ENCODE data around the gene DDRGK1. TPM values are rescaled to one million over a fixed set of nuclear protein-coding genes. Genes with fewer than 3 reads are reported as not detected.
"Not testable (repeated sequence)": the region's sequence is repeated elsewhere in the genome, so short reads cannot be mapped to it uniquely, and the experiment has no call there.

DDRGK1 gene
- total RNA-seq, 1 donor from 2014 or later: 89.8 TPM

DNA sequence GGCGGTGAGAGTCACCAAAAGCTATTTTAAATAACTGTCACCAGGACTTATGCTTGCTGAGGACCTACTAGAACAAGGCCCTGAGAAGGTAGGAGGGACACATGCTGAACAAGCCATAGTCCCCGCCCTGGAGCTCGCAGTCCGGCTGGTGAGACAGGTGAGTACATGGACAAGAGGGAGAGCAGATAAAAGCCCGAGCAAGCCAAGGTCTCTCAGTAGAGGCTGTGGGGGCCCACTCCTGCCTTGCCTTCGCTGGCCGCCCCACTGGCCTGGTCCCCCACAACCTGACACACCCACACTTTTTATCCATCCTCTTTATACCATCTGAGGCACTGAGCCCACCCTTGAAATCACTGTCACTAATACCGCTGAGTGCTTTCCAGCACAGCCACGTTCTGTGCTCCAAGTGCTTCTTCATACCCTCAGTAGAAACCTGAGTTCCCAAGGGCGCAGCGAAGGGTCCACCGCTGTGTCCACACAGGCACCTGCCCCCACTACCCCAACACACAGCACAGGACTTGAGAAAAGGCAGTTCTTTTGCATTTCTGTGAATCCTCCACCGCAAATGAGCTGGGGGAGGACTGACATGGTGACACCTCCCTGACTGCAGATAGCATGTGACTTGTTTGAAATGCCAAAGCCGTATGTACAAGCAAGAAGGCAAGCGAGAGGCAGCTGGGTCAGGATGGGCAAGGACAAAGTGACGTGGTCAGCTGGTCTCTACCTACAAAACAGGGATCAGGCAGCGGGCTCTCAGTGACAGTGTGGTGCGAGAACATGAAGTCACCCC, 12.1 kb downstream of the DDRGK1 start:
- H3K27me3 ChIP-seq (ENCODE audit: low read depth): no peaks in the 10 kb centered on the region
- ATAC-seq (no peak), DNase-seq (peak; percentile 35)
- H3K4me3 ChIP-seq: no peak overlapping the region
- no peak overlapping the region for H3K27ac ChIP-seq
- no peaks in the 10 kb centered on the region for H3K4me1 ChIP-seq
- H3K36me3 ChIP-seq: peaks cover 91% of the 10 kb centered on the region
- TF ChIP-seq, protein P1, sequence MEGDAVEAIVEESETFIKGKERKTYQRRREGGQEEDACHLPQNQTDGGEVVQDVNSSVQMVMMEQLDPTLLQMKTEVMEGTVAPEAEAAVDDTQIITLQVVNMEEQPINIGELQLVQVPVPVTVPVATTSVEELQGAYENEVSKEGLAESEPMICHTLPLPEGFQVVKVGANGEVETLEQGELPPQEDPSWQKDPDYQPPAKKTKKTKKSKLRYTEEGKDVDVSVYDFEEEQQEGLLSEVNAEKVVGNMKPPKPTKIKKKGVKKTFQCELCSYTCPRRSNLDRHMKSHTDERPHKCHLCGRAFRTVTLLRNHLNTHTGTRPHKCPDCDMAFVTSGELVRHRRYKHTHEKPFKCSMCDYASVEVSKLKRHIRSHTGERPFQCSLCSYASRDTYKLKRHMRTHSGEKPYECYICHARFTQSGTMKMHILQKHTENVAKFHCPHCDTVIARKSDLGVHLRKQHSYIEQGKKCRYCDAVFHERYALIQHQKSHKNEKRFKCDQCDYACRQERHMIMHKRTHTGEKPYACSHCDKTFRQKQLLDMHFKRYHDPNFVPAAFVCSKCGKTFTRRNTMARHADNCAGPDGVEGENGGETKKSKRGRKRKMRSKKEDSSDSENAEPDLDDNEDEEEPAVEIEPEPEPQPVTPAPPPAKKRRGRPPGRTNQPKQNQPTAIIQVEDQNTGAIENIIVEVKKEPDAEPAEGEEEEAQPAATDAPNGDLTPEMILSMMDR (IDR thresholded peaks at IDR 0.05): no peak
- no peaks in the 10 kb centered on the region for H3K9me3 ChIP-seq
- intact Hi-C loops (cut with DNase I): no loop called here

DNA sequence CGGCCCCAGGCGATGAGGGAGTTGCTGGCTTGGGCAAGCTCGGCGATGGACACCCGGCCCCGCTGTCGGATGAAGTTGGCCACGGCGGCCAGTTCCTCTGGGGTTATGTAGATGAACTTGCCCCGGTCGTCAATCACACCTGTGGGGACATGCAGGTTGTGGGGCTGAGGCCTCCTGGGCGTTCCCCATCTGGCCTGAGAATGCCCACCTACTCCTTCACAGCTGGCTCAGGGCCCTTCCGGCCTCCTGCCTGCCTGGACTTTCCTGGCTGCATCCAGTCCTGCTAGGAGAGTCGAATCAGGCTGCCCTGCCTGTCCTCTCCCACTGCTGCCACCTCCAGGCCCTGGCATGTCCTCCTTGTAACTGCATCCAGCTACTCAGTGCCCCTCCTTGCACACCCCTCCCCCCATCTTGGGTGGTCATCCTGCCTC, 13.8 kb downstream of the DDRGK1 start:
- intact Hi-C loops (cut with DNase I): no loop called here
- ATAC-seq (no peak), DNase-seq (peak; percentile 43)
- Histone ChIP-seq H3K36me3 (peaks cover 77% of the 10 kb centered on the region), H3K27me3 (ENCODE audit: low read depth) (no peaks in the 10 kb centered on the region), H3K4me1 (no peaks in the 10 kb centered on the region), H3K9me3 (no peaks in the 10 kb centered on the region), H3K4me3 (no peak overlapping the region), H3K27ac (no peak overlapping the region)
- TF ChIP-seq, protein P1 (IDR thresholded peaks at IDR 0.05): no peak

DNA sequence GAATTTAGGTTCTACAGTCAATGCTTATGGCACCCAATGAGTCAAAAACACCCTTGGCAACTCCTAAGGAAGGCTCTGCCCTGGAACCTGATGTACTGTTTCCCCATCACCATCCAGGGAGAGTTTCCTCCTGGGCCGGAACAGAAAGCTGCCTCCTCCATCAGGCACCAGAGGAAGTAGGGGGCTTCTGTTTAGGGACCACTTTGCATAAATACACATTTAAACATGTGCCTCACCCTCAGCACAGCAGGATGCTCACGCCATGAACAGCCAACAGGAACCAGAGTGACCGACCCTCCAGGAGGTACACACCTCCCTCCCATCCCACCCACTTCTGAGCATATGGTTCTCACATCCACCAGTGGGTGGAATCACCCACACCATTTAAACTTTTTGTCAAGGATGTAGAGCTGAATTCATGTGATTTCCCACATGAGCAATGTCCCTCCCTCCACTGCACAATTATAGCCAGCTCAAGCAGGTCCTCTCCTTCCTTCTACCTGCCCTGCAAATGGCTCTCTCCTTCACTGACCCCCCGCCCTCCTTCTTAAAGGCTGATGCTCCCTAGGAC, 14.8 kb downstream of the DDRGK1 start:
- DNase-seq (no peak), ATAC-seq (no peak)
- Histone ChIP-seq H3K4me3 (no peak overlapping the region), H3K4me1 (no peaks in the 10 kb centered on the region), H3K27ac (no peak overlapping the region), H3K36me3 (peaks cover 66% of the 10 kb centered on the region), H3K27me3 (ENCODE audit: low read depth) (no peaks in the 10 kb centered on the region), H3K9me3 (no peaks in the 10 kb centered on the region)
- intact Hi-C loops (cut with DNase I): no loop called here
- TF ChIP-seq, protein P1 (IDR thresholded peaks at IDR 0.05): no peak

DNA sequence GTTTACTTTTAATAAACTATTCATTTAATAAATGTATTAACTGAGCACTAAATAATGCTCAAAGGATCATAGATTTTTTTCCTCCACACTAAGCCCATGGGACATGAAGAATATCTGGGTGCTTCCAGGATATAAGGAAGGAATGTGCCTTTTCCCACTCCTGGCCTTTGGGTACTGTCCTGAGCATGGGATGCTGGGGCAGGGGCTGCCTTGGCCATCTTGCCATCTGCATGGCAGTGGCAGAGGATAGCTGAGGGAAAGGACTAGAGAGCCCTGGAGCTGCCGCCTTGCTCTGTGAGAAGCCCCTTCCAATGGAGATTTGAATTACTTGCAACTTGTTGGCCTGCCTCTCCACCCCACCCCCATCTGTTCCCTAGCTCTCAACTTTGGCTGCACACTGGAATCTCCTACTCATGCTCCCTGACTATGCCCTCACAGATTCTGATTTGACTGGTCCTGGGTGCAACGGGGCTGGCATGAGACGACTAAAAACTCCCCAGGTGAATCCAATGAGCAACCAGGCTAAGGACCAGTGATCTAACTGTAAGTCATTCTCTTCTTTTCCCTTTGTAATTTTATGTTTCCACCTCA, 15.6 kb downstream of the DDRGK1 start:
- H3K9me3 ChIP-seq: no peaks in the 10 kb centered on the region
- peaks cover 59% of the 10 kb centered on the region for H3K36me3 ChIP-seq
- H3K27me3 ChIP-seq (ENCODE audit: low read depth): no peaks in the 10 kb centered on the region
- H3K27ac ChIP-seq: no peak overlapping the region
- intact Hi-C loops (cut with DNase I): no loop called here
- peak; percentile 8 for DNase-seq
- no peaks in the 10 kb centered on the region for H3K4me1 ChIP-seq
- TF ChIP-seq, protein P1 (IDR thresholded peaks at IDR 0.05): no peak
- ATAC-seq: no peak
- H3K4me3 ChIP-seq: no peak overlapping the region

DNA sequence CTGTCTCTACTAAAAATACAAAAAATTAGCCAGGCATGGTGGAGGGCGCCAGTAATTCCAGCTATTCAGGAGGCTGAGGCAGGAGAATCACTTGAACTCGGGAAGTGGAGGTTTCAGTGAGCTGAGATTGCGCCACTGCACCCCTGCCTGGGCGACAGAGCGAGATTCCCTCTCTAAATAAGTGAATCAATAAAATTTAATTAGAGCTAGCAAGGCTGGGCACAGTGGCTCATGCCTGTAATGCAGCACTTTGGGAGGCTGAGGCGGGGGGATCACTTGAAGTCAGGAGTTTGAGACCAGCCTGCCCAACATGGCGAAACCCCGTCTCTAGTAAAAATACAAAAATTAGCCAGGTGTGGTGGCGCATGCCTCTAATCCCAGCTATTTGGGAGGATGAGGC, 16.6 kb downstream of the DDRGK1 start:
- H3K27me3 ChIP-seq (ENCODE audit: low read depth); H3K27ac ChIP-seq; ATAC-seq; H3K4me1 ChIP-seq; intact Hi-C loops (cut with DNase I); H3K9me3 ChIP-seq; H3K4me3 ChIP-seq: not testable (repeated sequence)
- DNase-seq: peak; percentile 35
- peaks cover 48% of the 10 kb centered on the region for H3K36me3 ChIP-seq
